ENCODE data around the gene MIPOL1.

Gene MIPOL1

GRCh38 chr14:37596790-37597472 is 399.2 kb downstream of the MIPOL1 start:
- peak overlapping the region; percentile 0 for H3K4me3 ChIP-seq (ENCODE audit: low read depth, low read length)
- H3K36me3 ChIP-seq (ENCODE audit: control insufficient read depth in 2 of 2, insufficient read depth in 1 of 2, low read length in 2 of 2) = peaks cover 0 to 8% of the 10 kb centered on the region in 2 experiments; a peak in 1 of 3 replicates
- peak overlapping the region; percentile 99; the same call in 1 of the 2 replicates for H3K27ac ChIP-seq (ENCODE audit: extremely low read depth, low read depth, low read length)
- peaks cover 3% of the 10 kb centered on the region; the same call in 1 of the 2 replicates for H3K4me1 ChIP-seq (ENCODE audit: control insufficient read depth, insufficient read depth, low read length)
- TF ChIP-seq ZSCAN5A (tag by site-specific recombination; IDR thresholded peaks at IDR 0.05) (no peak), EGR2 (tag by site-specific recombination; IDR thresholded peaks at IDR 0.05; ENCODE audit: low read depth) (no peak), ZNF280D (tag by site-specific recombination; IDR thresholded peaks at IDR 0.05) (no peak), ZNF16 (tag by site-specific recombination; IDR thresholded peaks at IDR 0.05; ENCODE audit: low read depth) (no peak), PATZ1 (tag by site-specific recombination; IDR thresholded peaks at IDR 0.05) (no peak), OVOL3 (tag by site-specific recombination; IDR thresholded peaks at IDR 0.05) (no peak), ZNF10 (tag by site-specific recombination; IDR thresholded peaks at IDR 0.05) (no peak), ZNF488 (tag by site-specific recombination; IDR thresholded peaks at IDR 0.05) (no peak), ZBTB26 (tag by site-specific recombination; optimal IDR thresholded peaks at IDR 0.05) (no peak), HIC1 (tag by site-specific recombination; IDR thresholded peaks at IDR 0.05) (no peak)
- POLR2A ChIA-PET = no interaction called here
- CTCF ChIA-PET = interaction anchor here (0.7 to 0.9 kb wide), 3 partner anchors 58 to 272 kb away, joined by 3 to 4 read pairs (median 4); no protein-coding TSS in a partner anchor
- H3K9me3 ChIP-seq (ENCODE audit: control insufficient read depth, insufficient read depth, low read depth, low read length) = no peaks in the 10 kb centered on the region

GRCh38 chr14:37597538-37597913 is 399.8 kb downstream of the MIPOL1 start:
- H3K9me3 ChIP-seq (ENCODE audit: control insufficient read depth, insufficient read depth, low read depth, low read length) = no peaks in the 10 kb centered on the region
- H3K36me3 ChIP-seq (ENCODE audit: control insufficient read depth in 2 of 2, insufficient read depth in 1 of 2, low read length in 2 of 2) = peaks cover 0 to 2% of the 10 kb centered on the region in 2 experiments; a peak in 1 of 3 replicates
- POLR2A ChIA-PET = no interaction called here
- H3K4me1 ChIP-seq (ENCODE audit: control insufficient read depth, insufficient read depth, low read length) = peaks cover 3% of the 10 kb centered on the region; the same call in 1 of the 2 replicates
- no peak overlapping the region for H3K4me3 ChIP-seq (ENCODE audit: low read depth, low read length)
- no peak overlapping the region for H3K27ac ChIP-seq (ENCODE audit: extremely low read depth, low read depth, low read length)
- TF ChIP-seq ZNF311 (tag by site-specific recombination; IDR thresholded peaks at IDR 0.05; ENCODE audit: borderline replicate concordance) (no peak), SCRT1 (tag by site-specific recombination; IDR thresholded peaks at IDR 0.05; ENCODE audit: borderline replicate concordance) (no peak), BCL11B (tag by site-specific recombination; IDR thresholded peaks at IDR 0.05; ENCODE audit: low read depth) (no peak)
- CTCF ChIA-PET = interaction anchor here (0.9 kb wide), 2 partner anchors 58 to 271 kb away, joined by 3 to 4 read pairs; no protein-coding TSS in a partner anchor
